Choroid plexus epithelial cell (primary cell): ENCODE measurements around the gene TMEM217.
A peak's percentile ranks its signal among the peaks of the same experiment; 100 is the strongest.

ENCODE experiments used
- DNase-seq: peaks from one replicate; pipeline ENCODE4 v3.0.0-alpha.2; 2010; ENCODE audit warnings: low read depth
- H3K4me3 ChIP-seq: 2 replicates; pipeline ENCODE4 v1.5.1; 2011; ENCODE audit warnings: low read depth, mild to moderate bottlenecking, control low read depth, low read length, moderate library complexity
- CTCF ChIP-seq: conservative IDR thresholded peaks from 2 replicates; pipeline ENCODE4 v1.5.1; 2011; ENCODE audit warnings: low read depth, mild to moderate bottlenecking, control low read depth, inconsistent platforms, low read length, moderate library complexity

The TMEM217 gene

GRCh38 chr6:37287519-37288157, 29.7 kb upstream of the TMEM217 start:
- H3K4me3 ChIP-seq, result no peak overlapping the region
- no peak for TF ChIP-seq CTCF
- no peak for DNase-seq

- no peak for DNase-seq
- no peak for TF ChIP-seq CTCF
These were observed 27.9 kb upstream of the TMEM217 start for GRCh38 chr6:37285861-37286311.

DNA sequence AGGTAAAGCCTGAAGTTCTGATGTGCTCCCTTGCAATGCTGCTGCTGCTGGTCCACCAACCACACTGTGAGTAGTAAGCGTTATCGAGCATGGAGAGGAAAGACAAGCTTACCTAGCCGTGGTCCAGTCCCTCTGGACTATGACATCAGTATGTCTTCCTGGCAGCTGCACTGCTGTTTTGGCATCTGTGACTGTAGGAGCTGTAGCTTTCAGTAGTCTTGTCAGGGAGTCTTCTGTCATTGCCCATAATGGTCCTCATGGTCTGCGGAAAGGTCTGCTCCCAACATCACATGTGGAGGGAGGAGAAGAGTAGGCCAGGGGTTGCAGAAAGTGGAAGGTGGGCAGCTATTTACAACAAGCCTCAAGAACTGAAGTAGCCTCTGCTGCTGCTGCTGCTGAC, 26.8 kb upstream of the TMEM217 start:
- DNase-seq, result no peak
- TF ChIP-seq CTCF, result no peak
- H3K4me3 ChIP-seq, result no peak overlapping the region

More at GRCh38 chr6:37285861-37286311, 27.9 kb upstream of the TMEM217 start:
- no peak overlapping the region for H3K4me3 ChIP-seq

DNA sequence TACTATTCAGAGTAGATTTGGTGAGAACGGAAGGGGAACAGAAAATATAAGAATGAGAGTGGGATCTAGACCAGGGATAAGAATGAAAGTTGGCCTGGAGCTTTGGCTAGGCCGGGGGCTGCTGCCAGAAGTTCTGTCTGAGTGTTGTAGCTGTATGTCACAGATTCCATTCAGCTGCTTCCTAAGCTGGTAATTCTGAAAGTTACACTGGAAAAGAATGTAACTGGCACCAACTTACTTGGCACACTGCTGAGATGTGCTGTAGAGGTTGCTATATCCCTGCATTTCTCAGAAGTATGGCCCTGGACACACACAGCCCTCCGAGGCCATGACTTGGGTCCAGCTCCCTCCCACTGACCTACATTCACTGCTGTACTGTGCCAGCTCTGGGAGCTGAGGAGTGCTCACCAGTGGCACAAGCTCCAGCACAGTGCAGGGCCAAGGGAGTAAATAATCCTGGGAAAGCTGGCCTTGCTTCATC, 25.8 kb upstream of the TMEM217 start:
- no peak for TF ChIP-seq CTCF
- no peak overlapping the region for H3K4me3 ChIP-seq
- DNase-seq, result no peak

DNA sequence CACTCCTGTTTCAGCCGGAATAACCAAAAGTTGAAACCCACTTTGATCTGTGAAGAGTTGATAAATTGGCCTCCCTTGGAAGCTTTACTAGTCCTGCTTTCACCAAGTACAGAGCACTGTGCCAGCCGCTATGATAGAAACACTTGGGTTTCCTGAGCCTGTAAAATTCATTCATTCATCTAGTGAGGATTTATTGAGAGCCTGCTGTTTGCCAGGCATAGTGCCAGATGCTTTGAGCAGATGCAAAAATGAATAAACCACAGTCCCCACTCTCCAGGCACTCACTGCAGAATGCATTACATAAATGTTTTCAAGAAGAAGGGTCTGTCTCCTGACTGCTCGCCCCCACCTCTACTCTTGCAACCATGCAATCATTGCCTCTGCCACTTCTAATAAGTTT, 25.3 kb upstream of the TMEM217 start:
- peak; percentile 69 for DNase-seq
- H3K4me3 ChIP-seq, result no peak overlapping the region
- no peak for TF ChIP-seq CTCF

GRCh38 chr6:37282371-37282770, 24.4 kb upstream of the TMEM217 start:
- no peak overlapping the region for H3K4me3 ChIP-seq
- DNase-seq, result no peak
- no peak for TF ChIP-seq CTCF

DNA sequence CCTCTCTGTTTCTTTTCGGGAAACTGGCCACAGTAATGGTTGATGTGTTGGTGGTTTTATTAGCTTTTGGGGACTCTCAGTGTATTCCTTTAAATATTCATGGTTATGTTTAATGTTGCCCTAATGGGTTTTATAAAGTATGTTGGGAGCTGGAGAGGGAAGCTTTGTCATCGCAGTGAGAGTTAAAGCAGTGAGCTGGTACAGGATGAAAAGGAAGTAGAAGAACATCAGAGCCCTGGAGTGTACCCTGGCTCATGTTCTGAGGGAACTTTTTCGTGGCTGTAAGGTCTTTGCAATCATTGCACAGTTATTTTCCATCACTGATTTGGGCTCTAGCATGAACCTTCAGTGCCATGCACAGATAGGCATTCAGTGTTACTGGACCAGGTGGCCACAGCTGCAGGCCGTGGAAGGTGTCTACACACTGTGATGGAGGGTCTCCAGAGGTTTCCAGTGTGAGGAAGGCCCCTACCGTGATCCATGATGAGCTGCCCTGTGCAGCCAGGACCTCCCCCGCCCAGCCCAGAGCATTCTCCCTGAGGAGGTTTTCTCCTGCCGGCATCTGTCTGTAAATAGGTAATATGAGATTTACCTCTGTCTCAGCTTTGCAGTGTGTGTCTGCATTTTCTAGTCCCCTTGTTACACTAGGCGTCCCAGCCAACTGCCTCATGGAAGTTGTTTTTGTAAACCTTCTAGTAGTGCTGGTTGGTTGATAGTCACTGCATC, 22.4 kb upstream of the TMEM217 start:
- no peak for TF ChIP-seq CTCF
- DNase-seq, result peak; percentile 27
- H3K4me3 ChIP-seq, result no peak overlapping the region
